GM21717 (cell line): Measurements from ENCODE around the gene ACVR2A.

ENCODE experiments used
- ATAC-seq: cut with Tn5 transposase; IDR thresholded peaks from one replicate; pipeline ENCODE4 v1.9.1; 2021; ENCODE audit warnings: mild to moderate bottlenecking, moderate library complexity; ENCODE audit not compliant: unreplicated experiment

The ACVR2A gene

DNA sequence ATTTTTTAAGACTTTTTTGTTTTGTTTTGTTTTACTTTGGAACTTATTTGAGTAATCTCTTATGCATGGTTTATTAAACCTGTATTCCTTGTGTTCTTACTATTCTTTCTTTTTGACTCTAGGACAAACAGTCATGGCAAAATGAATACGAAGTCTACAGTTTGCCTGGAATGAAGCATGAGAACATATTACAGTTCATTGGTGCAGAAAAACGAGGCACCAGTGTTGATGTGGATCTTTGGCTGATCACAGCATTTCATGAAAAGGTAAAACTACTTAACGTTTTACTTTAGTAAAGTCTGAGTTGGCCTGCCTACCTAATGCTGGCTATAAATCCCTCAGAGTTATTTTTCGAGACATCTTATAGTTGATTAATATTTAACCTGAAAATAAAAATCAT lies 72.3 kb downstream of the ACVR2A start:
- no peak for ATAC-seq

DNA sequence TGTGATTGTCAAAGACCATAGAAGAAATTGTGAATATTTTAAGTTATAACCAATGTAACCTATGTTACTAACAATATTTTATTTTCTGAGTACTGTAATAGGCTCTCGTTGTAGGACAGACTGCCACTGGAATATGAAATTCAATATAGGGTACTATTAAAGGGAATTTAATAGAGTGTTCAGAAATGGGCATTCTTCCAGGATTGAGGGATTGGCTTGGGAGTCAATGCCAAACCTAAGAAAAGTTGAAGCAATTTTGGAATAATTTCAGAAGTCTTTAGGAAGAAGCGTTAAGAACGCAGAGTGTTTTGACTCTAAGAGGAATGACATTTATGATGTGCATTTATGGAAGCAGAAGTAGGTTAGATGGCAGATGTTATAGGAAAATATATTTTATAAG lies 79.0 kb downstream of the ACVR2A start:
- ATAC-seq = no peak

DNA sequence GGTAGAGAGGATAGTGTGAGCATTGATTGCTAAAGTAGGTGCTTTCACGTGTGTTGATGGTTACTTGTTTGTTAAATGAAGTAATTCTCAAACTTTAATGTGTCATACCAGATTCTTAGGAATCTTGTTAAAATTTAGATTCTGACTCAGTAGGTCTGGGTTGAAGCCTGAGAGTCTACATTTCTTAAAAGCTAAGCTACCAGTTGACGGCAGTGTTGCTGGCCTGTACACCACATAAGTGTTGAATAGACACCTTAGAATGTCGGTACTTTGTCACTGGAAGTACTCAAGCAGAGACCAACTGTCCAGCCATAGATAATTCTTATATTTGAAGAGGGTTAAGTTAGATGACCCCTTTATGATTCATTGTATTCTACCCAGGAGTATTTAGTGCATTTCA lies 79.8 kb downstream of the ACVR2A start:
- ATAC-seq = no peak

DNA sequence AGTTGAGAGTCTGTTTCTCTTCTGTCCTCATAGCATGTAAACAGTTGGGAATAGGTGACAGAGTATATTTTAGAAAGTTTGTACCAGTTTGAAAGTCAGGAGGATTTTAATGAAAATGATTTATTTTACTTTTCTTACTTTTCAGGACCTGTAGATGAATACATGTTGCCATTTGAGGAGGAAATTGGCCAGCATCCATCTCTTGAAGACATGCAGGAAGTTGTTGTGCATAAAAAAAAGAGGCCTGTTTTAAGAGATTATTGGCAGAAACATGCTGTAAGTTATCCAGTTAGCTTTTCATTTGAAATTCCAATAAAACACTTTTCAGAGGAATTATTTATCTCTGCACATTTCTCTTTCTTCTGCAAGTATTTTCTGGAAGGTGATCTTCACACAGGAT lies 81.1 kb downstream of the ACVR2A start:
- ATAC-seq = no peak

DNA sequence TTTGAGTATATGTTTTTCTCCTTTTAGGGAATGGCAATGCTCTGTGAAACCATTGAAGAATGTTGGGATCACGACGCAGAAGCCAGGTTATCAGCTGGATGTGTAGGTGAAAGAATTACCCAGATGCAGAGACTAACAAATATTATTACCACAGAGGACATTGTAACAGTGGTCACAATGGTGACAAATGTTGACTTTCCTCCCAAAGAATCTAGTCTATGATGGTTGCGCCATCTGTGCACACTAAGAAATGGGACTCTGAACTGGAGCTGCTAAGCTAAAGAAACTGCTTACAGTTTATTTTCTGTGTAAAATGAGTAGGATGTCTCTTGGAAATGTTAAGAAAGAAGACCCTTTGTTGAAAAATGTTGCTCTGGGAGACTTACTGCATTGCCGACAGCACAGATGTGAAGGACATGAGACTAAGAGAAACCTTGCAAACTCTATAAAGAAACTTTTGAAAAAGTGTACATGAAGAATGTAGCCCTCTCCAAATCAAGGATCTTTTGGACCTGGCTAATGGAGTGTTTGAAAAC lies 82.3 kb downstream of the ACVR2A start:
- ATAC-seq = no peak

DNA sequence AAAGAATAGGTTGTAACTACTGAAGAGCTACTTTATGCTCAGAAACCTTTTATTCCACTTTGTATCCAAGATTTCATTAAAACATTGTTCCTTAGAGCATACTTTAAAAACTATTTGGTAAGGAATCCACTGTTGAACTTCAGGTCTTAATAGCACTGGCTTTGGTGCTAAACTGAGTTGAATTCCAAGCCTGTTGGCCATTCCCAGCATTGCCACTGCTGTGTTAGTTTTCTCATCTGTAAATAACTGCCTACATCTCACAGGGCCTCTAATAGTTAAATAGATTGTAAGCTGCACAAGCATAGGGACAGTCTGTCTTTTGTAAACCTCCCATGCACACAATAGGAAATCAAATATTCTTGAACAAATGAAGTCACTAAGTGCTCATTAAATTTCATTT lies 89.1 kb downstream of the ACVR2A start:
- ATAC-seq = no peak

DNA sequence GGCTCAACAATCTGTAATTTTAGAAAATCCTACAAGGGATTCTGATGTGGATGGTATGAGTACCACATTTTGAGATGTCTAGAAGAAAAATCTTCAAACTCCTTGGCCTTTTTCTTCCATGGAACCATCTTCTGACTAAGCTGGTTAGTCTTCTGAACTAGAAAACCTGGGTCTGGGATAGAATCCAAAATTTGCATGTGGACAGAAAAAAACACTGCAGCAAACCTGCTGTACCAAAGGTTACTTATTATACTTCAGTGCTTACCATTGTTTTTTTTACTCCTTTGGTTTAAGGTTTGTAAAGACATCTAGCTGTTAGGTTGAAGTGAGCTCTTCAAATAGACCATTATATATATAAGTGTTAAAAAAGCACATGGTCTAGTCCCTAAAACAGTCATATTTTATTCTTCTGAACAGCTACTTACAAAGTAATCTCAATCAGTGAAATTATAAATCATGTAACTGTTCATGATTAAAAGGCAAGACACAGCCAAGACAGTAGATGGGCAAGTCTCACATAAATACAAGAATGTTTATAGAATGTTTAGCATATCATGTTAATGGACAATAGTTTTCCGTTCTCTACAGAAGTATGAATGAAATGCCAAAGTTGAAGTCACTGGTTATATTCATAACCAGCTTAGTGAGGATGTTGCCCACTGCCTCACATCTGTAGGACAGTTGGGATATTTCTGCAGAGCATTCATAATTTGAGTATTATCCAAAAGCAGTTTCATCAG lies 90.2 kb downstream of the ACVR2A start:
- no peak for ATAC-seq

DNA sequence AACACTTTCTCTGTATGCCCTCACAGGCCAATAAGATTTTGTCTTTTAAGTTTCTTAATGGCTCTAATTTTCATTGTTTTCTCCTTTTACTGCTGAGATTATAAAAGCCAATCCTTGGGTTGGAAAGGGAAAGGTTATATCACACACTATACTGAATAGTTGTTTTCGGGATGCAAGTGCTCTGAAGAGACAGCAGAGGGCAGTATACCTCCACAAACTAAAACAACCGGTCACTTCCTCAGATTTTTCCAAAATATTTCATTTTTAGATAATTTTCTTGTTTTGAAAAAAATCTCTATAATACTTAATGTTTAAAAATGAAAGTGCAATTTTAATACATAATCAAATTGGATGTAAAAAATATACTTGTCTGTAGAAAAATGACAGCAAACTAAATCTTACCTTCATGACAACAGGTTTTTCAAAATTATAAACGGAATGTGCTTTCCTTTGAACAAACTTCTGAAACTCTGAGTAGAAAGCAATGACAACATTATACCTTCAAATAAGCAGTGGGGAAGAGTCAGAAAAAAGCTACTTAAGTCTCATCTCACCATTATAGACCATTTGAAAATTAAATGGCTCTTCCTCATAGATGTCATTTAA lies 93.0 kb downstream of the ACVR2A start:
- ATAC-seq = peak; percentile 52

DNA sequence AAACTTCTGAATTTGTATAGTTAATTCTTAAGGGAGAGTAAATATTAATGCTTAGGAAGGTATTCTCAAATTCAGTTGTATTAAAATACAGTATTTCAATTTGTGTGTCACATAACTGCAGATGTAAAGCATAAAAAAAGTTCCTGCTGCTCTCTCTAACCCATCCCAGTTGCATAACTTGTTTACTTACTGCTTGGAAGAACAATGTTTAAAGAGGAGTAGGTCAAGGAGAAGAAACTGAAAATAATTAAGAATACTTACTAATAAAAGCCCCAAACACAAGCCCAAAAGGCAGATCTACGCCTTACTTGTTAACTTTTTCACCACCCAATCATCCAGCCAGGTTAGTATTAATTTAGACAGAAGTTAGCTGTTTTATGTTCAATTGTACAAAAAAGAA lies 94.5 kb downstream of the ACVR2A start:
- ATAC-seq = no peak

DNA sequence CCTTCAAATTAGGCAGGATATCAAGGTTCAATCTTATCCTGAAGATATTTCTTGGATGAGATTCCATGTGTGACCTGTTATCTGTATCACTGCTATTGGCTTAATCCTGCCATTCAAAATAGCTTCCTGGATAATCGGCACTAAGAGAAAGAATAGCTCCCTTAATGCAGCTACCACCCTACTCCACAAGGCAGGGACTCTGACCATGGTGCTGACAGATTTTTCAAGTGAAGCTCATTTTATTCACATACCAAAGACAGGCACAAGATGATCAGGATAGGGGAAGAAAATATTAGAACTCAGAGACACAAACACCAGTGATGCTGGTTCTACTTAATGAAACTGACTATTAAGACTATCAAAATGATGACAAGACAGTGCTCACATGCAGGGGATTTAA lies 100.8 kb downstream of the ACVR2A start:
- no peak for ATAC-seq

DNA sequence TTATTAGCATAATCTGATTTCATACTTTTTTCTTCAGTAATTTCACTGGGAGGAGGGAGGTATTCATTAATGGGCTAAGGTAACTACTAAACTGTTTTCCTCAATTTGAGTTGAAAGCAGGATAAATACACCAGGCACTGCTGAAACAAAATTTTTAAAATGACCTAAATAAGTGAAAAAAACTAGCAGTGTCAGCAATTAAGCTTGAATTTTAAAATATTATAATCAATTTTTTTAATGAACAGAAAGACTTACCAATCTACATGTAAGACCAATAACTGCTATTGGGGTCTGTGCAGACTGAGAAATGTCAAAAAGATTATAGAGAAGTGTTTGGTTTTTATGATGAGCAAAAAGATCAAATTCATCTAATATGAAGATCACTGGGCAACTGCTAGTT lies 107.3 kb downstream of the ACVR2A start:
- ATAC-seq = no peak

DNA sequence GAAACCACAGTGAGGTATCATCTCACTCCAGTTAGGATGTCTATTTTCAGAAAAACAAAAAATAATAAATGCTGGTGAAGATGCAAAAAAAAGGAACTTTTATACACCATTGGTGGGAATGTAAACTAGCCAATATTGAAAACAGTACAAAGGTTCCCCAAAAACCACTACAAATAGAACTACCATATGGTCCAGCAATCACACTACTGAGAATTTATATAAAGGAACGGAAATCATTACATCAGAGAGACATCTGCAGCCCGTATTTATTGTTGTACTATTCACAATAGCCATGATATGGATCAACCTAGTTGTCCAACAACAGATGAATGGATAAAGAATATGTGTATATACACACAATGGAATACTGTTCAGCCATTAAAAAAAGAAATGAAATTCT lies 123.7 kb downstream of the ACVR2A start:
- no peak for ATAC-seq

DNA sequence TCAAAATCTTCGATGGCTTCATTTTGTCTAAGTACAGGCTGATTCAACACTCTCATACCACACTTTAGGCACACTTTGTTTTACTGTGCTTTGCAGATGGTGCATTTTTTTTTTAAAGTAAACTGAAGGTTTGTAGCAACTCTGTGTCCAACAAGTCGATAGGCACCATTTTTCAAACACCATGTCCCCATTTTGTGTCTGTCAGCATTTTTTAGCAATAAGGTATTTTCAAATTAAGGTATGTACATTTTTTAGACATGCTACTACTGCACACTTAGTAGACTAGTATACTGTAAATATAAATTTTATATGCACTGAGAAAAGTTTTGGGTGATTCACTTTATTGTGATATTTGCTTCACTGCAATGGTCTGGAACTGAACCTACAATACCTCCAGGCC lies 131.3 kb downstream of the ACVR2A start:
- ATAC-seq = no peak

DNA sequence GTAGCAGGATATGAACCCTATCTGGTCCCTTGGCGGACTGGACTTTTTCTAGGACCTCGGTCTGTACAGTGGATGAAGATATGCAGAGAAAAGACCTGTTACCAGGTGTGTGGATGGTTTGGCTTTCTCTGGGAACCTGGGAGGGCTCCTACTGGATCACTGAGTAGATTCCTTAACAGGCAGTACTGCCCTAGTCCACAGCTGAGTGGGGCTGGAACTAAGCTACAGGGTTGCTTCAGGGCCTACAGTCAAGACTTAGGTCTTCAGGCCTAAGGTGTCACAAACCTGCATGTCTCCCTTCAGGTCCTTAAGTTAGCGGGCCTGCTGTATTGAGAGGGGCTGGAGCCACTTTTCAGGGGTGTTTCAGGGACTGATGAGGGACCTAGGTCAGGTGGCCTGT lies 132.8 kb downstream of the ACVR2A start:
- no peak for ATAC-seq
